K562 (cell line): Measurements from ENCODE around the gene HIP1R. TPM values are rescaled to one million over a fixed set of nuclear protein-coding genes. Genes with fewer than 3 reads are reported as not detected.

Experiments used
- ATAC-seq: fragments of 200-7000 bp; cut with Tn5 transposase; 3 replicates; pipeline ENCODE4 v1.9.1; 2020; ENCODE audit warnings: moderate library complexity
- BruUV-seq: library from RNA; stranded (reverse); fragments of 400-500 nt; replicated peaks from 2 replicates; lab custom pipeline; 2021; lab: Mats Ljungman, UMichigan
- CTCF ChIA-PET: fragments of 300-600 bp; formaldehyde crosslinking; extraction: SDS; loops from one replicate; lab custom pipeline; 2021; ENCODE audit warnings: low intra/inter-chr PET ratio; lab: Yijun Ruan, JAX
- POLR2A ChIA-PET: fragments of 300-600, 350-650 bp; sonication (Branson Sonifier 250); formaldehyde crosslinking; extraction: SDS; loops from one replicate; lab custom pipeline; 2021; ENCODE audit warnings: antibody characterized with exemption, inconsistent platforms; lab: Yijun Ruan, JAX
- DNase-seq, 4 experiments: peaks; one replicate each; pipeline versions ENCODE4 v3.0.0 to v3.0.0-alpha.2; 2011 to 2018; ENCODE audit warnings: low spot score in 3 of 4, mixed read lengths in 3 of 4; ENCODE audit errors: extremely low read depth in 1 of 4
- FAIRE-seq: peaks from 2 replicates; lab custom pipeline; 2011; peaks lifted over from hg19 to GRCh38; lab: Jason Lieb, UNC
- H2AFZ ChIP-seq: 2 replicates; pipeline ENCODE4 v1.6.0; 2011; ENCODE audit warnings: low read depth, low read length, control low read depth, inconsistent platforms
- H3K27ac ChIP-seq: fragments of 200-600 bp; 3 replicates; pipeline ENCODE4 v1.8.0; 2011; ENCODE audit warnings: low read depth, mild to moderate bottlenecking, control low read depth, inconsistent platforms, low read length, moderate library complexity, mixed read lengths; ENCODE audit errors: extremely low read depth
- H3K27me3 ChIP-seq, 2 experiments: fragments of 300-600 bp in 1 of 2; 2 replicates in 1 of 2; 3 replicates in 1 of 2; pipeline versions ENCODE4 v1.6.0 to v1.8.0; 2011; ENCODE audit warnings: inconsistent platforms in 2 of 2, low read length in 2 of 2, mild to moderate bottlenecking in 1 of 2, mixed read lengths in 1 of 2, moderate library complexity in 1 of 2; ENCODE audit not compliant: control insufficient read depth in 2 of 2, insufficient read depth in 2 of 2
- H3K36me3 ChIP-seq: fragments of 300-600 bp; 3 replicates; pipeline ENCODE4 v1.8.0; 2011; ENCODE audit warnings: mild to moderate bottlenecking, low read length, inconsistent platforms; ENCODE audit not compliant: control insufficient read depth, insufficient read depth
- H3K4me1 ChIP-seq, 2 experiments: fragments of 200-600 bp in 1 of 2; replicated peaks in 1 of 2; 2 replicates in 1 of 2; 3 replicates in 1 of 2; pipeline versions ENCODE4 v1.5.1 to v1.8.0; 2011; ENCODE audit warnings: inconsistent platforms in 2 of 2, low read length in 2 of 2, mild to moderate bottlenecking in 1 of 2, mixed read lengths in 1 of 2, moderate library complexity in 1 of 2; ENCODE audit not compliant: control insufficient read depth in 2 of 2, insufficient read depth in 2 of 2
- H3K4me2 ChIP-seq: 2 replicates; pipeline ENCODE4 v1.6.1; 2011; ENCODE audit warnings: low read length, control low read depth, inconsistent platforms, mixed read lengths; ENCODE audit not compliant: insufficient read depth
- H3K4me3 ChIP-seq: fragments of 200-600 bp; sonication (generic), shearing (Covaris generic); 2 replicates; pipeline ENCODE4 v1.5.1; 2016; ENCODE audit warnings: control low read depth, inconsistent platforms
- H3K79me2 ChIP-seq: fragments of 200-600 bp; 3 replicates; pipeline ENCODE4 v1.8.0; 2011; ENCODE audit warnings: low read length, inconsistent platforms; ENCODE audit not compliant: control insufficient read depth, insufficient read depth
- H3K9ac ChIP-seq, 2 experiments: 2 replicates each; pipeline versions ENCODE4 v1.6.0 to v1.6.1; 2011; ENCODE audit warnings: low read depth in 2 of 2, low read length in 2 of 2, control low read depth in 1 of 2, inconsistent platforms in 1 of 2, mild to moderate bottlenecking in 1 of 2, mixed read lengths in 1 of 2; ENCODE audit not compliant: insufficient read depth in 1 of 2
- H3K9me1 ChIP-seq: one replicate; pipeline ENCODE4 v1.6.0; 2011; ENCODE audit warnings: inconsistent platforms, mild to moderate bottlenecking, low read length, moderate library complexity; ENCODE audit not compliant: control insufficient read depth, insufficient read depth
- H3K9me3 ChIP-seq: replicated peaks from 2 replicates; pipeline ENCODE4 v1.5.1; 2011; ENCODE audit warnings: low read depth, low read length, inconsistent platforms; ENCODE audit not compliant: control insufficient read depth, insufficient read depth
- H4K20me1 ChIP-seq: replicated peaks from 2 replicates; pipeline ENCODE4 v1.6.1; 2011; ENCODE audit warnings: low read length, inconsistent platforms, mixed read lengths; ENCODE audit not compliant: control insufficient read depth, insufficient read depth
- ARID2 ChIP-seq: fragments of 450-650 bp; IDR thresholded peaks from 2 replicates; pipeline ENCODE4 v1.6.1; 2017; ENCODE audit warnings: antibody characterized with exemption, mild to moderate bottlenecking
- CBFB ChIP-seq: sonication (generic); formaldehyde crosslinking; IDR thresholded peaks from 2 replicates; pipeline ENCODE4 v1.4.0; 2020; ENCODE audit warnings: mild to moderate bottlenecking, missing genetic modification reagents
- KLF1 ChIP-seq: fragments of 450-650 bp; IDR thresholded peaks from 2 replicates; pipeline ENCODE4 v1.6.1; 2016; ENCODE audit warnings: missing genetic modification characterization, missing compliant biosample characterization
- PURB ChIP-seq: sonication (generic); formaldehyde crosslinking; IDR thresholded peaks from 2 replicates; pipeline ENCODE4 v1.9.0; 2021; ENCODE audit warnings: low read depth, mild to moderate bottlenecking, missing genetic modification reagents
- SAFB ChIP-seq: fragments of 200-400 bp; formaldehyde crosslinking; IDR thresholded peaks from 2 replicates; pipeline ENCODE4 v1.6.1; 2017; ENCODE audit warnings: low read depth, low read length, borderline replicate concordance
- SMARCA5 ChIP-seq: fragments of 450-650 bp; IDR thresholded peaks from 2 replicates; pipeline ENCODE4 v1.6.1; 2016
- TSC22D4 ChIP-seq: fragments of 450-650 bp; IDR thresholded peaks from 2 replicates; pipeline ENCODE4 v1.6.1; 2016; ENCODE audit warnings: missing genetic modification characterization, missing biosample characterization, control low read depth
- ZNF282 ChIP-seq: sonication (generic); formaldehyde crosslinking; IDR thresholded peaks from 2 replicates; pipeline ENCODE4 v1.8.1; 2023; ENCODE audit warnings: missing genetic modification reagents
- WGBS: fragments of 100-300 bp; shearing (Covaris generic); methylation state at CpG from one replicate; pipeline ENCODE4 v1.1.6; 2016; ENCODE audit warnings: low coverage, mixed read lengths; ENCODE audit not compliant: insufficient coverage; ENCODE audit errors: missing lambda C conversion rate; 5-methylcytosine and 5-hydroxymethylcytosine counted together
- in situ Hi-C: fragments of 300-500 bp; cut with MboI; formaldehyde crosslinking; loops from 4 replicates; pipeline ENCODE4 v1.15.0; 2018; ENCODE audit warnings: inconsistent platforms, mixed read lengths
- intact Hi-C: fragments of 100-400 bp; cut with micrococcal nuclease; formaldehyde crosslinking; loops from 2 replicates; pipeline ENCODE4 v1.14.2; 2022
- polyA plus RNA-seq, 8 experiments: library from polyadenylated mRNA; depleted of rRNA in 4 of 8; stranded (reverse) in 5 of 8; unstranded in 3 of 8; fragments of >200 nt; fragmentation: Nextera tagmentation in 2 of 8; fragmentation: Illumina TruSeq in 1 of 8; extraction: Ambion mirVana in 2 of 8; extraction: Trizol in 1 of 8; gene quantifications; 2 replicates each; pipeline versions ENCODE4 v1.2.1 to v1.2.3, GENCODE V29; 2011 to 2014; ENCODE audit warnings: inconsistent platforms in 1 of 8, missing spikeins in 1 of 8
- total RNA-seq, 7 experiments: library from RNA; depleted of rRNA in 6 of 7; stranded (reverse); fragments of >200 nt in 6 of 7; fragmentation: Illumina TruSeq in 2 of 7; extraction: Trizol in 2 of 7; gene quantifications; 2 replicates each; pipeline versions ENCODE4 v1.2.1 to v1.2.3, GENCODE V29; 2011 to 2021; ENCODE audit warnings: low replicate concordance in 1 of 7

Gene HIP1R
- total and polyA plus RNA-seq, 9 of the 15 experiments (the other 6 are each of a cell fraction or from before 2014, with no cell fraction given), result 0.15 to 31.0 (median 14.2) TPM

DNA sequence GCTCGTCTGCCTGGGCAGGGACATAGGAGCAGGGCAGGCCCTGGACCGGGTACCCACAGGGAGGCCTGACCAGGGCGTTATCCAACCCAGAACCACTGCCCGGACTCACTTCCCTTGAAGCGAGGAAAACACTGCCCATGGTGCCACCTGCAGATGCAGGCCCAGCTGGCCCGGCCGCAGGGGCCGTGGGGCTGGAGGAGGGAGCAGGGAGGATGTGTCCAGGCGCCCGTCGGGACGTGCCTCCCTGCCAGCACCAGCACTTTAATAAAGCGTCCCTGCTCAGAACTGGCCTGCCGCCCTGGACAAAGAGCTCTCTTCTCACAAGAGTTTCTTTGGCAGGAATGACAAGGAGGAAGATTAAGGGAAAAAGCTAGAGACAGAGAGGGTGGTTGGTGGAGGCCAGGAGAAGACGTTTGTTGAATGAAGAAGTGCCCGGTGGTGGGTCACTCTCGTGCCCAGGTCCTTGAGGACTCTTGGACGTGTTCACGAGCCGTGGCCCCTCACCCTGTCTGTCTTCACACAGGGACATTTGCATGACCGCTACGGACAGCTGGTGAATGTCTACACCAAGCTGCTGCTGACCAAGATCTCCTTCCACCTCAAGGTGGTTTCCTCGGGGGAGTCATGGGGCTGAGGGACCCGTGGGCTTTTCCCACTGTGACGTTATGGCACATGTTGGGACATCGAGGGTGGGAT lies 14.2 kb downstream of the HIP1R start:
- Histone ChIP-seq H3K27me3 (no peaks in the 10 kb centered on the region), H3K27ac (no peak overlapping the region), H3K36me3 (no peaks in the 10 kb centered on the region), H4K20me1 (peaks cover 20% of the 10 kb centered on the region), H3K4me2 (no peak overlapping the region), H3K4me1 (peaks cover 0 to 35% of the 10 kb centered on the region in 2 experiments; a peak in 2 of 5 replicates), H3K9me1 (no peaks in the 10 kb centered on the region), H2AFZ (no peak overlapping the region), H3K9me3 (no peaks in the 10 kb centered on the region), H3K79me2 (no peaks in the 10 kb centered on the region), H3K4me3 (no peak overlapping the region), H3K9ac (no peak overlapping the region)
- ChIA-PET POLR2A (interaction anchor here (0.6 to 1.0 kb wide), 6 partner anchors 10 to 500 kb away, joined by 3 to 4 read pairs (median 3); no protein-coding TSS in a partner anchor), CTCF (no interaction called here)
- intact Hi-C loops (loop anchor here (10.0 kb wide), 1 partner anchor 55 kb away; no protein-coding TSS in a partner anchor), in situ Hi-C loops (loop anchor here (10.0 kb wide), 1 partner anchor 105 kb away; no protein-coding TSS in a partner anchor)
- TF ChIP-seq ZNF282 (CRISPR knock-in tag) (no peak), TSC22D4 (no peak), SMARCA5 (no peak), PURB (CRISPR knock-in tag) (no peak), SAFB (no peak), CBFB (CRISPR knock-in tag) (no peak), KLF1 (tag) (no peak), ARID2 (no peak)
- DNase-seq (no peak), ATAC-seq (no peak), FAIRE-seq (no peak)
- BruUV-seq, result no TSS peak
- 78% methylated on average over 23 of the region's 26 CpGs for WGBS
